HL-60 (cell line): Measurements from ENCODE around the gene TLL1.

ENCODE experiments used
- DNase-seq, 2 experiments: peaks; one replicate each; pipeline ENCODE4 v3.0.0-alpha.2; 2010 to 2020; ENCODE audit warnings: low read depth in 1 of 2, low spot score in 1 of 2
- H3K27ac ChIP-seq: fragments of 250-450 bp; sonication (Bioruptor Pico); replicated peaks from 2 replicates; pipeline ENCODE4 v1.5.1; 2020; ENCODE audit warnings: mild to moderate bottlenecking, moderate library complexity
- H3K27me3 ChIP-seq: fragments of 250-450 bp; sonication (Bioruptor Pico); 2 replicates; pipeline ENCODE4 v1.5.1; 2021; ENCODE audit warnings: mild to moderate bottlenecking, moderate library complexity; ENCODE audit not compliant: insufficient read depth, poor library complexity, severe bottlenecking
- H3K4me3 ChIP-seq: replicated peaks from 2 replicates; pipeline ENCODE4 v1.5.1; 2011; ENCODE audit warnings: mild to moderate bottlenecking, control low read depth, low read length; ENCODE audit not compliant: insufficient read depth
- GABPA ChIP-seq: IDR thresholded peaks from 2 replicates; pipeline ENCODE4 v1.6.1; 2012; ENCODE audit warnings: low read depth
- POLR2AphosphoS5 ChIP-seq: IDR thresholded peaks from 2 replicates; pipeline ENCODE4 v1.6.1; 2012; ENCODE audit warnings: low read depth
- SPI1 ChIP-seq: IDR thresholded peaks from 2 replicates; pipeline ENCODE4 v1.6.1; 2012; ENCODE audit warnings: low read depth, mild to moderate bottlenecking, borderline replicate concordance
- TF ChIP-seq, protein P1 (sequence below): IDR thresholded peaks from 2 replicates; pipeline ENCODE4 v1.6.1; 2012; ENCODE audit warnings: low read depth; ENCODE audit not compliant: insufficient replicate concordance
- TF ChIP-seq, protein P2 (sequence below): IDR thresholded peaks from one replicate; pipeline ENCODE4 v1.5.1; 2011; ENCODE audit warnings: low read length, control low read depth, inconsistent platforms; ENCODE audit not compliant: insufficient read depth

The TLL1 gene

DNA sequence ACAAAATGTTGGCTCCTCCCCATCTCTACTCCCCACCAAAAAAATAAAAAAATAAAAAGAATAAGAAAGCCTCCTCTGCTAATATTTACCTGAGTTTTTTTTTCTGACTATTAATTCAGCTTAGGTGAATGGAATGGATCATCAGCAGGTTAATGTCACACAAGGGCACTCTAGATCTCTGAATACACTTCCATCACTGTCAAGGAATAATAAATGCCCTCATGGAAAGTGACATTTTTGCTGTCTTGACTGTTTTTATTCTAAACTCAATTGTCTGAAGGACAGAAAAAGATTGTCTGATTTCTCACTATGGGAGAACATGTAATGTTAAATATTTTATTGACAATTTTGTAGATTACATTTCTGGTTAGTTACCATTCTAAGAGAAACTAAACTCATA lies 30.4 kb upstream of the TLL1 start:
- Histone ChIP-seq H3K27me3 (no peaks in the 10 kb centered on the region), H3K4me3 (no peak overlapping the region), H3K27ac (no peak overlapping the region)
- no peak for TF ChIP-seq GABPA
- TF ChIP-seq POLR2AphosphoS5: no peak
- TF ChIP-seq, protein P1, sequence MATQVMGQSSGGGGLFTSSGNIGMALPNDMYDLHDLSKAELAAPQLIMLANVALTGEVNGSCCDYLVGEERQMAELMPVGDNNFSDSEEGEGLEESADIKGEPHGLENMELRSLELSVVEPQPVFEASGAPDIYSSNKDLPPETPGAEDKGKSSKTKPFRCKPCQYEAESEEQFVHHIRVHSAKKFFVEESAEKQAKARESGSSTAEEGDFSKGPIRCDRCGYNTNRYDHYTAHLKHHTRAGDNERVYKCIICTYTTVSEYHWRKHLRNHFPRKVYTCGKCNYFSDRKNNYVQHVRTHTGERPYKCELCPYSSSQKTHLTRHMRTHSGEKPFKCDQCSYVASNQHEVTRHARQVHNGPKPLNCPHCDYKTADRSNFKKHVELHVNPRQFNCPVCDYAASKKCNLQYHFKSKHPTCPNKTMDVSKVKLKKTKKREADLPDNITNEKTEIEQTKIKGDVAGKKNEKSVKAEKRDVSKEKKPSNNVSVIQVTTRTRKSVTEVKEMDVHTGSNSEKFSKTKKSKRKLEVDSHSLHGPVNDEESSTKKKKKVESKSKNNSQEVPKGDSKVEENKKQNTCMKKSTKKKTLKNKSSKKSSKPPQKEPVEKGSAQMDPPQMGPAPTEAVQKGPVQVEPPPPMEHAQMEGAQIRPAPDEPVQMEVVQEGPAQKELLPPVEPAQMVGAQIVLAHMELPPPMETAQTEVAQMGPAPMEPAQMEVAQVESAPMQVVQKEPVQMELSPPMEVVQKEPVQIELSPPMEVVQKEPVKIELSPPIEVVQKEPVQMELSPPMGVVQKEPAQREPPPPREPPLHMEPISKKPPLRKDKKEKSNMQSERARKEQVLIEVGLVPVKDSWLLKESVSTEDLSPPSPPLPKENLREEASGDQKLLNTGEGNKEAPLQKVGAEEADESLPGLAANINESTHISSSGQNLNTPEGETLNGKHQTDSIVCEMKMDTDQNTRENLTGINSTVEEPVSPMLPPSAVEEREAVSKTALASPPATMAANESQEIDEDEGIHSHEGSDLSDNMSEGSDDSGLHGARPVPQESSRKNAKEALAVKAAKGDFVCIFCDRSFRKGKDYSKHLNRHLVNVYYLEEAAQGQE: no peak
- TF ChIP-seq SPI1: no peak
- TF ChIP-seq, protein P2, sequence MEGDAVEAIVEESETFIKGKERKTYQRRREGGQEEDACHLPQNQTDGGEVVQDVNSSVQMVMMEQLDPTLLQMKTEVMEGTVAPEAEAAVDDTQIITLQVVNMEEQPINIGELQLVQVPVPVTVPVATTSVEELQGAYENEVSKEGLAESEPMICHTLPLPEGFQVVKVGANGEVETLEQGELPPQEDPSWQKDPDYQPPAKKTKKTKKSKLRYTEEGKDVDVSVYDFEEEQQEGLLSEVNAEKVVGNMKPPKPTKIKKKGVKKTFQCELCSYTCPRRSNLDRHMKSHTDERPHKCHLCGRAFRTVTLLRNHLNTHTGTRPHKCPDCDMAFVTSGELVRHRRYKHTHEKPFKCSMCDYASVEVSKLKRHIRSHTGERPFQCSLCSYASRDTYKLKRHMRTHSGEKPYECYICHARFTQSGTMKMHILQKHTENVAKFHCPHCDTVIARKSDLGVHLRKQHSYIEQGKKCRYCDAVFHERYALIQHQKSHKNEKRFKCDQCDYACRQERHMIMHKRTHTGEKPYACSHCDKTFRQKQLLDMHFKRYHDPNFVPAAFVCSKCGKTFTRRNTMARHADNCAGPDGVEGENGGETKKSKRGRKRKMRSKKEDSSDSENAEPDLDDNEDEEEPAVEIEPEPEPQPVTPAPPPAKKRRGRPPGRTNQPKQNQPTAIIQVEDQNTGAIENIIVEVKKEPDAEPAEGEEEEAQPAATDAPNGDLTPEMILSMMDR: no peak
- no peak for DNase-seq

DNA sequence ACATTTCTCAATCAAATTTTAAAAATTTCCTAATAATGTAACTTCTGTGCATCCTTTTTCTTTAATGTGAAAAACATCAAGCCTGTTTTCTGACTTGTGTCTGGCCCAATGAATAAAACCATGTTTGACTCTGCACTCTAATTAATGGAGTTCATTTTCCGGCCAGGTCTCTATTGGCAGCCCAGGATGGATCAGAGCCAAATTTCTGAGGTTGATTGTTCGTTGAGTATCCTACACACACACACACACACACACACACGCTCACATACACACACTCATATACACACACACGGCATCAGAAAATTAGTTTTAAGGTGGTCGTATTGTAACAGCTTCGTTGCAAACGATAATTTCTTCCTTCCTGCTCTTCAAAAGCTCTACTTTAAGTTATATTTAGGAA lies 28.9 kb upstream of the TLL1 start:
- DNase-seq: no peak
- TF ChIP-seq, protein P1: no peak
- TF ChIP-seq SPI1: no peak
- TF ChIP-seq GABPA: no peak
- no peak for TF ChIP-seq POLR2AphosphoS5
- TF ChIP-seq, protein P2: no peak

DNA sequence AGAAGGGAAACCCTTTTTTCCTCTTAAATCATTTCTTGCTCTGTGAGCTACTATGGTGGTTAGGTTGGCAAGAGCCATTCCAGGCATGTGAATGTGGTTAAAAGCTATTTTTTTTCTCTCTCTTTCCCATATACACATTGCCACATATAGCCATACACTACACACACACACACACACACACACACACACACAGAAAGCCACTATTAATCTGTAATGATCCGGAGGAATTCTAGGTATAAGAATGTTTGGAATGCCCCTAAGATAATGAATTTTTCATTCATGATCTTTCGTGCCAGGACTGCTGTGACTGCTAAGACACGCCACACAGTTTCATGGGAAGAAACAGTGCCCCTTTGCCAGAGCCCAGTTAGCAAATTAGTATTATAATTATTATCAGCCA lies 21.8 kb upstream of the TLL1 start:
- TF ChIP-seq SPI1 (no peak), GABPA (no peak), POLR2AphosphoS5 (no peak)
- TF ChIP-seq, protein P1: no peak
- TF ChIP-seq, protein P2: no peak
- Histone ChIP-seq H3K27me3 (no peaks in the 10 kb centered on the region), H3K4me3 (no peak overlapping the region), H3K27ac (no peak overlapping the region)
- no peak for DNase-seq

More for the DNA sequence above, 28.9 kb upstream of the TLL1 start:
- H3K4me3 ChIP-seq: no peak overlapping the region
- no peaks in the 10 kb centered on the region for H3K27me3 ChIP-seq
- H3K27ac ChIP-seq: no peak overlapping the region
